ENCODE results near the gene SLC30A10. TPM values are rescaled to one million over a fixed set of nuclear protein-coding genes. Genes with fewer than 3 reads are reported as not detected.
"Not testable (repeated sequence)": the region's sequence is repeated elsewhere in the genome, so short reads cannot be mapped to it uniquely, and the experiment has no call there.

The SLC30A10 gene
- not detected in 2 replicates for total RNA-seq (2014; rRNA removed; shearing (Covaris generic))

GRCh38 chr1:219927956-219928790 lies at the start of gene SLC30A10:
Gene SLC30A10, minus strand, starts transcription at chr1:219928557. Its CDS starts 117 bp downstream, at chr1:219928440.
- no peak for DNase-seq (ENCODE audit: low read depth in 1 of 2, low spot score in 2 of 2)
- peaks cover 19% of the 10 kb centered on the region for H3K27me3 ChIP-seq (replicated peaks)

GRCh38 chr1:219973213-219973612 lies 44.9 kb upstream of the SLC30A10 start:
- DNase-seq (ENCODE audit: low read depth in 1 of 2, low spot score in 2 of 2) = no peak
- no peak overlapping the region for H3K27ac ChIP-seq
- no peaks in the 10 kb centered on the region for H3K27me3 ChIP-seq (replicated peaks)
- peaks cover 19% of the 10 kb centered on the region for H3K36me3 ChIP-seq
- no peaks in the 10 kb centered on the region for H3K4me1 ChIP-seq (replicated peaks)
- no peak overlapping the region for H3K4me3 ChIP-seq
- H3K9me3 ChIP-seq (replicated peaks) = no peaks in the 10 kb centered on the region

More at GRCh38 chr1:219927956-219928790, at the start of gene SLC30A10:
- Histone ChIP-seq H3K27ac (no peak within 1 kb of the TSS), H3K4me1 (replicated peaks) (no peaks in the 10 kb centered on the region; the same call in 1 of the 2 replicates), H3K4me3 (no peak within 1 kb of the TSS), H3K9me3 (replicated peaks) (no peaks in the 10 kb centered on the region; the same call in 1 of the 2 replicates), H3K36me3 (no peaks in the 10 kb centered on the region)

- H3K36me3 ChIP-seq = peaks cover 15% of the 10 kb centered on the region
- no peak for DNase-seq (ENCODE audit: low read depth in 1 of 2, low spot score in 2 of 2)
- no peaks in the 10 kb centered on the region for H3K4me1 ChIP-seq (replicated peaks)
- no peaks in the 10 kb centered on the region for H3K9me3 ChIP-seq (replicated peaks)
- H3K27me3 ChIP-seq (replicated peaks) = no peaks in the 10 kb centered on the region
- no peak overlapping the region for H3K4me3 ChIP-seq
- H3K27ac ChIP-seq = no peak overlapping the region
Measured at GRCh38 chr1:219967361-219967760, 39.0 kb upstream of the SLC30A10 start.

GRCh38 chr1:219966071-219966349 lies 37.7 kb upstream of the SLC30A10 start:
- no peak for DNase-seq (ENCODE audit: low read depth in 1 of 2, low spot score in 2 of 2)
- no peaks in the 10 kb centered on the region for H3K27me3 ChIP-seq (replicated peaks)
- no peaks in the 10 kb centered on the region for H3K4me1 ChIP-seq (replicated peaks)
- H3K27ac ChIP-seq = no peak overlapping the region
- no peaks in the 10 kb centered on the region for H3K9me3 ChIP-seq (replicated peaks)
- peaks cover 15% of the 10 kb centered on the region for H3K36me3 ChIP-seq
- H3K4me3 ChIP-seq = no peak overlapping the region

GRCh38 chr1:219965285-219966070 lies 37.1 kb upstream of the SLC30A10 start:
- DNase-seq (ENCODE audit: low read depth in 1 of 2, low spot score in 2 of 2) = no peak
- Histone ChIP-seq H3K4me3 (no peak overlapping the region), H3K9me3 (replicated peaks) (no peaks in the 10 kb centered on the region), H3K27ac (no peak overlapping the region), H3K36me3 (peaks cover 15% of the 10 kb centered on the region), H3K27me3 (replicated peaks) (no peaks in the 10 kb centered on the region), H3K4me1 (replicated peaks) (no peaks in the 10 kb centered on the region)

- Histone ChIP-seq H3K27ac (no peak overlapping the region), H3K4me3 (no peak overlapping the region), H3K9me3 (replicated peaks) (no peaks in the 10 kb centered on the region), H3K4me1 (replicated peaks) (no peaks in the 10 kb centered on the region), H3K36me3 (peaks cover 5% of the 10 kb centered on the region), H3K27me3 (replicated peaks) (no peaks in the 10 kb centered on the region)
- DNase-seq (ENCODE audit: low read depth in 1 of 2, low spot score in 2 of 2) = no peak
Measured at GRCh38 chr1:219963432-219963831, 35.1 kb upstream of the SLC30A10 start.

- no peaks in the 10 kb centered on the region for H3K4me1 ChIP-seq (replicated peaks)
- H3K9me3 ChIP-seq (replicated peaks) = no peaks in the 10 kb centered on the region
- no peaks in the 10 kb centered on the region for H3K27me3 ChIP-seq (replicated peaks)
- no peaks in the 10 kb centered on the region for H3K36me3 ChIP-seq
- DNase-seq (ENCODE audit: low read depth in 1 of 2, low spot score in 2 of 2) = no peak
- no peak overlapping the region for H3K27ac ChIP-seq
- H3K4me3 ChIP-seq = no peak overlapping the region
Measured at GRCh38 chr1:219961684-219962083, 33.3 kb upstream of the SLC30A10 start.

- H3K36me3 ChIP-seq = no peaks in the 10 kb centered on the region
- no peak overlapping the region for H3K4me3 ChIP-seq
- no peaks in the 10 kb centered on the region for H3K27me3 ChIP-seq (replicated peaks)
- H3K9me3 ChIP-seq (replicated peaks) = no peaks in the 10 kb centered on the region
- H3K27ac ChIP-seq = no peak overlapping the region
- DNase-seq (ENCODE audit: low read depth in 1 of 2, low spot score in 2 of 2) = no peak
- H3K4me1 ChIP-seq (replicated peaks) = no peaks in the 10 kb centered on the region
Measured at GRCh38 chr1:219959540-219960203, 31.3 kb upstream of the SLC30A10 start.

- Histone ChIP-seq H3K9me3 (replicated peaks) (no peaks in the 10 kb centered on the region), H3K36me3 (no peaks in the 10 kb centered on the region), H3K27me3 (replicated peaks) (no peaks in the 10 kb centered on the region), H3K4me3 (no peak overlapping the region), H3K27ac (no peak overlapping the region), H3K4me1 (replicated peaks) (no peaks in the 10 kb centered on the region)
- no peak for DNase-seq (ENCODE audit: low read depth in 1 of 2, low spot score in 2 of 2)
Measured at GRCh38 chr1:219958875-219959417, 30.6 kb upstream of the SLC30A10 start.

- Histone ChIP-seq H3K27me3 (replicated peaks) (no peaks in the 10 kb centered on the region), H3K9me3 (replicated peaks) (no peaks in the 10 kb centered on the region), H3K27ac (no peak overlapping the region), H3K36me3 (no peaks in the 10 kb centered on the region), H3K4me3 (no peak overlapping the region), H3K4me1 (replicated peaks) (no peaks in the 10 kb centered on the region)
- DNase-seq (ENCODE audit: low read depth in 1 of 2, low spot score in 2 of 2) = no peak
Measured at GRCh38 chr1:219954736-219955421, 26.5 kb upstream of the SLC30A10 start.

- H3K36me3 ChIP-seq = no peaks in the 10 kb centered on the region
- H3K27ac ChIP-seq = no peak overlapping the region
- no peaks in the 10 kb centered on the region for H3K4me1 ChIP-seq (replicated peaks)
- H3K4me3 ChIP-seq = no peak overlapping the region
- no peak for DNase-seq (ENCODE audit: low read depth in 1 of 2, low spot score in 2 of 2)
- H3K9me3 ChIP-seq (replicated peaks) = no peaks in the 10 kb centered on the region
- no peaks in the 10 kb centered on the region for H3K27me3 ChIP-seq (replicated peaks)
Measured at GRCh38 chr1:219954052-219954451, 25.7 kb upstream of the SLC30A10 start.

- H3K4me3 ChIP-seq = no peak overlapping the region
- no peak for DNase-seq (ENCODE audit: low read depth in 1 of 2, low spot score in 2 of 2)
- H3K4me1 ChIP-seq (replicated peaks) = no peaks in the 10 kb centered on the region
- H3K27ac ChIP-seq = no peak overlapping the region
- no peaks in the 10 kb centered on the region for H3K27me3 ChIP-seq (replicated peaks)
- H3K36me3 ChIP-seq = no peaks in the 10 kb centered on the region
- no peaks in the 10 kb centered on the region for H3K9me3 ChIP-seq (replicated peaks)
Measured at GRCh38 chr1:219952361-219952760, 24.0 kb upstream of the SLC30A10 start.

GRCh38 chr1:219949227-219949626 lies 20.9 kb upstream of the SLC30A10 start:
- H3K27me3 ChIP-seq (replicated peaks); H3K27ac ChIP-seq; H3K9me3 ChIP-seq (replicated peaks); H3K4me1 ChIP-seq (replicated peaks); DNase-seq (ENCODE audit: low read depth in 1 of 2, low spot score in 2 of 2); H3K36me3 ChIP-seq; H3K4me3 ChIP-seq: not testable (repeated sequence)
